ENCODE measurements around the gene OVCA2.

OVCA2 gene

DNA sequence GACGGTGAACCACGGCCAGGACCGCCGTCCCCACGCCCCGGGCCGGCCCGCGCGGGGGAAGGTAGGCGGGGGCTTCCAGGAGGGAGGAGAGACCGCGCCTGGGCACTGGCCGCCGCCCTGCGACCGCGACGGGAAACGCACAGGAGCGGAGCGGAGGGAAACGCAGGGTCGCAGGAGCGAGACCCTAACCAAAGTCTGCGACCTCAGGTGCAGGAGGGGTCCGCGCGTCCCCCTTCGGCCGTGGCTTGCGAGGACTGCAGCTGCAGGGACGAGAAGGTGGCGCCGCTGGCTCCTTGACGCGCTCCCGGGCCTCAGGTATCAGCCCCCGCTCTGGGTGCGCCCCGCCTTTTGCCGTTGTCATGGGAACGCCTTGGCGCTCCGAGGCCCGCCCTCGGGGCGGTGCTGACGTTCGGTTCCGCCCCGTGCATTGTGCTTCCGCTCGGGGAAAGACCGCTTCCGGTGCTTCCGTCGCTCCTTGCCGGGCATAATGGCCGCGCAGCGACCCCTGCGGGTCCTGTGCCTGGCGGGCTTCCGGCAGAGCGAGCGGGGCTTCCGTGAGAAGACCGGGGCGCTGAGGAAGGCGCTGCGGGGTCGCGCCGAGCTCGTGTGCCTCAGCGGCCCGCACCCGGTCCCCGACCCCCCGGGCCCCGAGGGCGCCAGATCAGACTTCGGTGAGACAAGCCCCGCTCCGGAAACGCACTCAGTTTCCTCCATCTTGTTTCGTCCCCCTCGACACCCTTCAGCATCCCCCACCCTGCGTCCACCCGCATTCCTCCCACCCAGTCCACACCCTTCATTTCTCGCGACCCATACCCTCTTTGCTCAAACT lies at the start of gene OVCA2:
TSS of gene OVCA2 (plus strand) at position 462 of the 829 bp plus-strand sequence. CDS start at position 488, 26 bp downstream.
- DNase-seq = peak; percentile 58 to 97 (median 89)

DNA sequence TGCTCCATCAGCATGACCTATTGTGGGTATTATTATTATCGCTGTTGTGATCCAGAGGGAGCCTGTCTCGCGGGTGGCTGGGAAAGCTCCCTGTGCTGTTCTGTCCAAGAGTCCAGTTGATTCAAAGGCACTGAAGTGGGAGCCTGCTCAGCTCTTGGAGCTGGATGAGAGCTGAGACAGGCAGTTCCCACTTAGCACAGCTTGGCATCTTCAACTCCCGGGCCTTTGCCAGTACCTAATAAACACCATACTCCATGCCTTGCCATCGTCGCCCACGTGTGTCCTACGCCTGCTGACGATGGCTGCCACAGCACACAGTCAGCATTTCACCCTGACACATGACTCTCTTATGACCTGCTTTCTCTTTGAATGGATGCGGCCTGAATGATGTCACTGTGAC lies 49.3 kb upstream of the OVCA2 start:
- DNase-seq = peak in 42 of 58 donors; percentile 18 to 87 (median 52)

DNA sequence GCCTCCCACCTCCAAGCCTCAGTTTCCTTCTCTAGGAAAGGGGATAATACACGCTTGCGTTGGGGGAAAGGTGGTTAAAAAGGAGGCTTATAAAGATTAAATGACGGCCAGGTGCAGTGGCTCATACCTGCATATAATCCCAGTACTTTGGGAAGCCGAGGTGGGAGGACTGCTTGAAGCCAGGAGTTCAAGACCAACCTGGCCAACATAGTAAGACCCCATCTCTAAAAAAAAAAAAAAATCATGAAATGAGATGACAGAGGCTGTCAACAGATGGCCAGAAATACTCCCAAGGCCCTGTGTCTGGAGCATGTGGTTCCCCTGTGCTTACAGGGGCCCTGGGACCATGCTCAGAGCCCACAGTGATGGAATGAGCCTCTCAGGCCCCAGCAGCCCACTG lies 47.1 kb upstream of the OVCA2 start:
- DNase-seq = no peak

DNA sequence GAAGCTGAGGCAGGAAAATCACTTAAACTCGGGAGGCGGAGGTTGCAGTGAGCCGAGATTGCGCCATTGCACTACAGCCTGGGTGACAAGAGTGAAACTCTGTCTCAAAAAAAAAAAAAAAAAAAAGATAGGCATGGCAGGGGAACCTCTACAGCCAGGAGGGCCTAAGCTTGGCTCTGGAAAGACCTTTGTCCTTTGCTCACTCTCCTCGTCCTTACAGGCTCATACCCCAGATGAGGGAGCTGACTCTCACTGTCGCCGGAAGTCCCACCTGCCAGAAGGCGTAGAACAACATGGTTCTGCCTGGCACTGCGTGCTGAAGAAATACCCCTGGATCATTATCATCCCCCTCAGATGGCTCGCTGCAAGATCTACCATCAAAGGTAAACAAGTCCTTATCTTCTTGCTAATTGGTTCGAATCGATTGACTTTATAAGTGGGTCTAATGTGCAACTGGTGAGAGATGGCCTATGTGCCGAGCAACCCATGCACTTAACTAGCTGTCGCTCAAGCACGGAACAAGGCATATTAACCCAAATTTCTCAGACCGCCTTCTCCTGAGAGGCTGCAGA lies 46.4 kb upstream of the OVCA2 start:
- no peak for DNase-seq

DNA sequence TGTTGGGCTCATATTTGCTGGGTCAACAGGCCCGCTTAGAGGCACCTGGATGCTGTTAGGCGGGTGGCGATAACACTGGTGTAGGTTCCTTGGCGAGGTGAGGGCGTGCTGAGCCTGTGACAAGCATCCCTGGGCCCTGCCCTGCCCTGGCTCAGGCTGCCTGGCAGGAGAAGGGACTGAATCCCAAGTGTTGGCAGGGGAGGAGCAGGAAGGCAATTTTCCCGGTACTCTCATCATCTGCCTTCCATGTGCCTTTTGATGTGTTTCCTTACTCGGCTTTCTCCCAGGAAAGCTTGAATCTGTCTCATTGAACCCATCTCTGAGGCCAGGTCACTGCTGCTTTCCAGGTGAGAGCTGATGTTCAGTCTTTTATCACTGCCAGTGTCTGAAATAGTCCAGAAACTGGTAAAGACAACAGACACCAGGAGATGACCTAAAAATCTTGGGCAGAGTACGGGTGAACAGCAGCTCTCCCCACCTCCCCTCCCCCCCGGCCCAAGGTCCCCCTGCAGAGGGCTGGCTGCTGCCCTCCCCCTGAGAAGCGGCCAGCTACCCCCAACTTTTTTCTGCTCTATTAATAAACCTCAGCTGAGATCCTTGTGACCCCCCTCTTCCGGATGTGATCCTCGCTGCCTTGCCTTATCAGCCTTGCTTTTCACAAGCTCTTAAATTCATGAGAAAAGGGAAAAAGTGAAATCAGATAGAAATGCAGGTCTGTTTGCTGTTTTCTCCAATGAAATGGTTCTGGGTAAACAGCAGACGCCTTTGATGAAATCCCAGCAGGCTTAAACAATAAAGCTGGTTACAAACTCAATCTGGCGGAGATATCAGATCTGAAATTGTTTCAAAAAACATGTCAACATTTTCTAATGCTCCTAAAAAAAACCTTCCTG lies 45.7 kb upstream of the OVCA2 start:
- no peak for DNase-seq

DNA sequence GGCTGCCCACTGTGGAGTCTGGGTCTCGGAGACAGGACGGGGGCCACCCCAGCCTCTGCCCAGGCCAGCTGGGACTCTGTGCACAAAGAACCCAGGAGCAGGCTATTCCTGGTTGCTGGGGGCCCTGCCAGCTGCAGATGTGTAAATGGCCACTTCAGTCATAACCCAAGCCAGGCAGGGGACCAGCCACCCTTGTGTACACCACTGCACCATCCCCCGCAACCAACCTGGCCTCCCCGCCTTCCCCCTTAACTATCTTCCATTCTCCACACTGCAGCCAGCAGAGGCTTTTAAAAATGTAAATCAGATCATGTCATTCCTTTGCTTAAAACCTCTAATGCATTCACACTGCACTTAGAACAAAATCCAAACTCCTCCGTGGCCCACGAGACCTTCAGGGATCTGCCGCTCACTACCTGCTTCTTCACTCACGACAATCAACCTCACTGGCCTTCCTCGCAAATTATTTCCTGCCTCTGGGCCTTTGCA lies 45.0 kb upstream of the OVCA2 start:
- DNase-seq = no peak

DNA sequence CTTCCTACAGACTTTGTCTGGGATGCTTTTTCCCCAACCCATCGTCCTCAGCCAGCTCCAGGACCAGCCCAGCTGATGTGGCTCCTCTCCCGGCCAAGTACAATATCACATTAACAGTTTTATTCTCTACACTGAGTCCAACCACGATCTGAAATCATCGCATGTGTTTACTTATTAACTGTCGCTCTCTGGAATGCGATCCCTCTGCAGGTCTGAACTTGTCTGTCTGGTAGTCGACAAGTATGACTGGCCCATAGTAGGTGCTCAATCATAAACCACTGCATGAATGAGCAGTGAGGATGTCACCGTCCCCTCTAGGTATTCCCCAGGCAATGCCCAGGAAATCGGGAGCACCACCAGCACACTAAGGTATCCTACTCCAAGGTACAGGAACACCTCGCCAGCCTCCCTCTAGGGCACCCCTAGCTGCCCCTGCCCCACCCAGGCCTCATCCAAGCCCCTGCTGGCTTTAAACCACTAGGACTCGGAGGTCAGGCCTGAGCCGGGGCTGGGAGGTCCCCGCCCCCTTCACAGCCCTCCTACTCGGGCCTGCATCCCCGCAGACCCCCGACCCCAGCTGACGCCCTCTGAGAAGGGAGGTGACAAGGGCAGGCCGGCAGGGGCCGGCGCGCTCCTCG lies 44.4 kb upstream of the OVCA2 start:
- DNase-seq = peak in 1 of 58 donors; percentile 66

DNA sequence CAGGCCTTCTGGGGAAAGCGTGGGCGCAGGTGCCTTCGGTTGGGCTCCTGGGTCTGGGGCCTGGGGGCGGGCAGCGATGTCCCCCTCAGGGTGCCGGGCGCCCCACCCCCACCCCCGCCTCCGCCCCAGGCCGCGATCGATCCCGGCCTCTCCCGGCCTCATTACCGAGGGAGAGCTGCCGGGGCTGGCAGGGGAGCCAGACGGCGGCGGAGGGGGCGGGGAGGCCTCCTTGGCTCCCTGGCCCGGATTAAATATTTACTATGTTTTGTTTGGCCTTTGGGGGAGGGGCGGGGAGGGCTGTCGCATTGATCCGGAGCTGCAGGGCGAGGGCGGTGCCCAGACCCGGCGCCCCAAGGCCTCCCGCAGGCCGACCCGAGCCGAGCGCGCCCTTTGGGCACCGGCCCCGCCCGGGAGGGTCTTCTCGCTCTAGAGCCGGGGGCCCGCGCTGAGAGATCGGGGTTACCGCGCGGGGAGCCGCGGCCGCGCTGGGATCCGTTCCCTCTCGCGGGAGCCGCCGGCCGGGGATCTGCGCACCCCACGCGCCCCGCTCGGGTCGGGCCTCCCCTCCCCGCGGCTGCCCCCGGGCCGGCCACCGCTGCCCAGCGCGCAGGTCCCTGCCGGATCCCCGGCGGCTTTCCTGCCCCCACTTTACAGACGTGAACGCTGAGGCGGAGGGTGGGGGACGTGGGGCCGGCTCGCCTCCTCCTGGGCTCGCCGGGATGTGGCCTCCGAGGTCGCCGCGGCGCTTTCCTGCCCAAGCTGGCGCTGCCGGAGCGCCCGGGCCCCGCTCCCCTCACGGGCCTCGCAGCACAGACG lies 43.7 kb upstream of the OVCA2 start:
- DNase-seq = peak in 1 of 58 donors; percentile 66

DNA sequence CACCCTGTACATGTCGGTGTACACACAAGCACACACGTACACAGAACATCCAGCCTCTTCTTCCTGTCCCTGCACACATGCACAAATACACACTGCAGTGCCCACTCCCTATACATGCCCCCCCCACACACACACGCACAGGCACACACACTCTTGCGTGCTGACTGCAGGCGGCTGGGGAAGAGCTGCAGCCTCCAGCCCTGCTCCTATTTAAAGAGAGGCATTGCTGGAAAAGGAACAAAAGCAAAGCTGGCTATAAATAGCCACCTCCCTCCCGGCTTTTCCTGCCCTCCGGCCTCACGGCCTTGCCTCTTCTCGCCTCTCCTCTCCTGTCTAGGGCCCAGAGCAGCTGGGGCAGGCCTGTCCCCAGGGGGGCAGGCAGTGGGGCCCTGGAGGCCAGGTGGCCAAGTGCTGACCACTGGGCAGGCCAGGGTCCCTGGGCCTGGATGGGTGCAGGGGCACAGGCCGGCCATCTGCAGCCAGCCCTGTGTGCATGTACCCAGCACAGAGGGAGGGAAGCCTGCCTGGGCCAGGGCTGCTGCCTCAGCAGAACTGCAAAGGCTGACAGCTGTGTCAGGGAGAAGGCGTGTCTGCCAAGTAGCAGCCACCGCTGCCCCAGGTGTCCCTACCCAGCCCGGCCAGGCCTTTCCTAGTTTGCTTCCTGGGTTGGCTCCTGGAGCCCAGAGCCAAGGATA lies 42.1 kb upstream of the OVCA2 start:
- peak in 40 of 58 donors; percentile 21 to 80 (median 55) for DNase-seq

DNA sequence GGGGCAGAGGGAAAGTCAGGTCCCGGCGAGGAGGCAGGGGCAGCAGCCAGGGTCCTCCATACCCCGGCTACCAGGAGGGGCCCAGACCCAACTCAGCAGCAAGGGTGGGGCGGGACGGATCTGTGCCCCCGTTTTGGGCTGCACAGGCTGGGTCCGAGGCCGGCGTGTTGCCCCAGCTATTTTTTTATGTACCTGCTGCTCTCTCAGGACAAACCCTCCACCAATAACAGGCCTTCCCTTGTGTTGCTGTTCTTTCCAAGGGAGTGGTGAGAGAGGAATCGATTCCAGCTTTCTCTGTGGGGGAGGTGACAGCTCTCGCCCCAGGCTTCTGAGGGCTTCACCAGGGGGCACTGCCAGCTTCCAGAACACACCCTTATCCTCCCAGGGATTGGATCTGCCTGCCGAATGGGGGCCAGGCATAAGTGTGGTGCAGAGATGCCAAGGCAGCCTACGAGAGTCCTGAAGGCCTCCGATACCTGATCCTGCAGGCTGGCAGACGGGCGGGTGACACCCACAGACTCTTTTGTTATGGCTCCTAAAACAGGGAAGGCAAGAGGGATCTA lies 39.0 kb upstream of the OVCA2 start:
- peak in 3 of 58 donors; percentile 21 to 45 (median 40) for DNase-seq

DNA sequence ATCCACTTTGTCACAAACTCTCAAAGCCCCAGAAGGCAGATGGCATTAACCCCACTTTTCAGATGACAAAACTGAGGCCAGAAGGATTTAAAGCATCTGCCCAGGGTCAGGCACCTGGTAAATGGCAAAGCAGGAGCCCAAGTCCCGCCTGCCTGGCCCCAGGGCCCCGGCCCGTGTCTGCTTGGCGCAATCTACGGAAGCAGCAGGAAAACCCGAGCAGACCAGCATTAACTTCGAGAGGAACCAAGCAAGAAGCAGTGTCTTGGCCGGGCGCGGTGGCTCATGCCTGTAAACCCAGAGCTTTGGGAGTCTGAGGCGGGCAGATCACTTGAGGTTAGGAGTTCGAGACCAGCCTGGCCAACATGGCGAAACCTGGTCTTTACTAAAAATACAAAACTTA lies 38.3 kb upstream of the OVCA2 start:
- no peak for DNase-seq

DNA sequence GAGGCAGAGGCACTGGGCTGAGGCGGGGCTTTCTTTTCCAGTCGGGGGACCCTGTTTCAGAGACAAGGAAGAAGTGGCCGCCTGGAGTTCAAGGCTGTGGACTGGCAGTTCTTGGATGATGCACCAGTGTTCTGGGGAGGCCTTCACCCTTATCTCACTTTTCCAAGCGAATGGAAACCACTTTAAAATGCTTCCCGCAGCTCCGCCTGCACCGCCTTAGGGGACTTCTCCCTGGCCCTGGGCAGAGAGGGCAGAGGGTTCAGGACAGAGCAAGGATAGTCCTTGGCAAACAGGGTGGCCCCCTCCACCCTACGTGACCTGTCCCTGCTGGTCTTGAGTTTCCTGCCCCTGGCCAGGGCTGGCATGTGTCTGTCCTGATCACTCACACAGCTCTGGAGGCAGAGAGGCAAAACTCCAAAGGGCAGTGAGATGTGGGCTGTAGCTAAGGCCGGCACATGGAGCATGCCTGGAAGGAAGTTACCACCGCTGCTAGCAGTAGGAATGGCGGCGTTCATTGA lies 37.3 kb upstream of the OVCA2 start:
- no peak for DNase-seq

DNA sequence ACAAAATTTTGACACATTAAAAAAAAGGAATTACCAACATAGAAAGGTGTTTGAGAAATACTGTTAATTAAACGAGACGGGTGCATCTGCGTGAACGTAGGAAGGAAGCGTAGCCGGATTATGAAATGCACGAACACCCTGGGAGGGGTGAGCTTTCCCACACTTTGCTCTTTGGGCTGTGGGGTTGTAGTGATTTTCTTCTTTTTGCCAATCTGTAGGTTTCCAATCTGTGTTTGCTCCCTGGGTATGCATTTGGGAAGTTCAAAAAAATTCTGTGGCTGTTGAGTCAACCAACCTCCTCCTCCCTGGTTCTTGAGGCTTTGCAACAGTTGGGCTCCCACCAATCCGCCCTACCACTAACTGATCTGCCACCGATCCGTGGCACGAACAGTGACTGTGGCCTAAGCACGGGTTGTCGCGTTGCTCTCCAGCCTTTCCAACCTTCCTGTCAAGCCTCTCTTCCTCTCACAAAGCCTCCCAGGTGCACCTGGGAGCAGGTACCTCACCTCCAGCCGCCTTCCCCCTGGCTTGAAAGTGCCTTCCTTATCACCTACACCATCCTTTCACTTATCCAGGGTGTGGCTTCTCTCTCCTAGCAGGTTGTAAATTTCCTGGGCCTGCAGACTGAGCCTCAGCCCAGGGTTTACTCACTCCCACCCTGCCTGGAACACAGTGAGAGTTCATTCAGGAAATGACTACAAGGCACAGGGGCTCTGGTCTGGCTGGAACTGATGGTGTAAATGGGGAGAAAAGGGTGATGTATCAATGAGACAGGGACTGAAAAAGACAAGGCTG lies 33.3 kb upstream of the OVCA2 start:
- no peak for DNase-seq

DNA sequence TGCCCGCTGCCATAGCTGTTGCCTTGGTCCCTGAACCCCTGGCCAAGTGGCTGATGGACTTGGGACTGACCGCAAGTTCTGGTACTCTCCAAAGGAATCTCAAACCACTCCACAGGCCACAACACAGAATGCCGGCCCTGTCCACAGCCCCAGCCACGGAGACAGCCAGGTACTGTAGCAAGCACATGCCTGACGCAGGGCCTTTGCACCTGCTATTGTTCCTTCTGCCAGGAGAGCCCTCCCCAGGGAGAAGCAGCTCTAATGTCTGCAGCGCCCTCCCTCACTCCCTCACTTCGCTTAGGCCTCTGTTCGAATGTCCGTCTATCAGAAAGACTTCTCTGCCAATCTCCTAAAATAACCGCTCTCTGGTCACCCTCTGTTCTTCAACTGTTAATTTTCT lies 32.1 kb upstream of the OVCA2 start:
- DNase-seq = no peak

DNA sequence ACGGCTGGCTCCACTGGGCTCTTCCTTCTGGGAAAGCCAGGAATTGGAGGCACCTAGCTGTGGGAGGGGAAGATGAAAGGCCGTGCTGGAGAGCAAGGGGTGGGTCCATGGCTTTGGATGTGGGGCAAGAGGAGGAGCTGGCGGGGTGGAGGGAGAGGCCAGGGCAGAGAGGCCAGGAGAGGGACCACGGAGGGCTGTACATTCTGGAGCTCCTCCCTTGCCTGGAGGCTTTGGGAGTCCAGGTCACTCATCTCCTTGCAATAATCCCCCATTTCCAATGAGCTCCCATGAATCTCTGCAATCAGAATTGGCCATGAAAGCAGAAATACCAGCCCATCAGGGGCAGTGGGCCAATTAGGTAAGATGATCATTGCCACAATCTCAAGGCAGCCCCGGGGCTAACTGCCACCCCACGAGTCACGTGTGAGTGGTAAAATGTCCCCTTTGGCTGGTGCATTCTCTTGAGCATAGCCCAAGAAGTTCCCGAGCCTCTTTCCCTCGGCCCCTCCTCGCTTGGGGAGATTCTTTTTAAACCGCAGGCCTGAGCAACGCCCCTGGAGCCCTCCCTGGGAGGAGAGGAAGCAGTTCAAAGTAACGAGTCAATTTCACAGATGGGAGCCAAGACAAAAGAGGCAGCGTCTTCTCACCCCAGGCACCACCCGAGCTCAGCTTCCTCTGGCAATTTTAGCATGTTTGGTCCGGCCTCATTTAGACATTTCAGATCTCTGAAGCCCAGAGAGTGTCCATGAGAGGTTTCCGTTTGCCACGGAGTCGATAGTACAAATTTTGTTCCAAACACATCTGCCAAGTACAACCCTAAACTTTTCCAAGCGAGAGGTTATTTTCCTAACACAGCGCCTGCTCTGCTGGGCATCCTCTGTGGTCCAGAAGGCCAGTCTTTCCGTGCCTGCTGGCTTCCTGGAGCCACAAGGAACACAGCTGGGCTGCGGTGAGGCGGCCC lies 30.1 kb upstream of the OVCA2 start:
- no peak for DNase-seq

DNA sequence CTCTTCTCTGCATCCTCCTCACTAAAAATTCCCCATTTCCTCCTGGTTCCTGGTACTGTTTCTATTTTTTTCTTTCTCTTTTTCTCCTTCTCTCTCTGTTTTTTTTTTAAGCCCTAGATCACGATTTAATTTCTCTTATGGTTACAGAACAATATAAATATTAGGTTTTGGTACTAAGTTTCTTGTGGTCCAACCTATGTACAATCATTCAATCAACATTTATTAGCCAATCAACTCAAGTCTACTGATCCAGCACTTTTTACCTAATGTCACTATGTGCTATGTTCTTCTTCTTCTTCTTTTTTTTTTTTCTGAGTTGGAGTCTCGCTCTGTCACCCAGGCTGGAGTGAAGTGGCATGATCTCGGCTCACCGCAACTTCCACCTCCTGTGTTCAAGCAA lies 29.3 kb upstream of the OVCA2 start:
- no peak for DNase-seq

All from anterior cingulate cortex (tissue), 58 donors.